ENCODE measurements around the gene ASRGL1.

ASRGL1 gene

DNA sequence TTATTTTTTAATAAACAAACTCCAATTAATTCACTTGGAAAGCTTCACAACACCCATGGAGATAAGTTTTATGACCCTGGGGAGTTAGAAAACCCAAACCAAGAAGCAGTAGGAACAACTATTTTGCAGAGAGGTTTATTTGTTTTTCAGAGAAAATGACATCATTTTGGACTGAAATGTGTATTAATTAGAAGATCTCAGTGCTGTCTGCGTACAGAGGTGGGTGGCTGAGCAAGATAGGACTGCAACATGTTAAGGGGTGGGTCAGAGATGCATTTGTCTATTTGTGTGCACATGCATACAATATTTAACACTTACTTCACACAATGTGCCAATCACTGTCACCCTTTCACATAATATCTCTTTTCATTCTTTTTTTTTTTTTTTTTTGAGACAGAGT is 82.7 kb downstream of the ASRGL1 start:
- H3F3A ChIP-seq (ENCODE audit: insufficient read depth): no peaks in the 10 kb centered on the region
- no peaks in the 10 kb centered on the region for H4K20me1 ChIP-seq (ENCODE audit: low read depth, low read length)
- no peak overlapping the region for H3K4me3 ChIP-seq (ENCODE audit: insufficient read depth, low read length, poor library complexity, severe bottlenecking)
- H3K9ac ChIP-seq (ENCODE audit: low read length): no peak overlapping the region
- no peaks in the 10 kb centered on the region for H3K79me2 ChIP-seq (ENCODE audit: insufficient read depth, low read length)
- no peaks in the 10 kb centered on the region for H3K36me3 ChIP-seq (ENCODE audit: low read length)
- no peak overlapping the region for H3K4me2 ChIP-seq (ENCODE audit: low read depth, low read length, poor library complexity, severe bottlenecking)
- no peaks in the 10 kb centered on the region for H3K9me2 ChIP-seq (replicated peaks; ENCODE audit: insufficient read depth, low read length)
- TF ChIP-seq EZH2phosphoT487 (conservative IDR thresholded peaks at IDR 0.05; ENCODE audit: low read length): no peak
- TF ChIP-seq, protein P1, sequence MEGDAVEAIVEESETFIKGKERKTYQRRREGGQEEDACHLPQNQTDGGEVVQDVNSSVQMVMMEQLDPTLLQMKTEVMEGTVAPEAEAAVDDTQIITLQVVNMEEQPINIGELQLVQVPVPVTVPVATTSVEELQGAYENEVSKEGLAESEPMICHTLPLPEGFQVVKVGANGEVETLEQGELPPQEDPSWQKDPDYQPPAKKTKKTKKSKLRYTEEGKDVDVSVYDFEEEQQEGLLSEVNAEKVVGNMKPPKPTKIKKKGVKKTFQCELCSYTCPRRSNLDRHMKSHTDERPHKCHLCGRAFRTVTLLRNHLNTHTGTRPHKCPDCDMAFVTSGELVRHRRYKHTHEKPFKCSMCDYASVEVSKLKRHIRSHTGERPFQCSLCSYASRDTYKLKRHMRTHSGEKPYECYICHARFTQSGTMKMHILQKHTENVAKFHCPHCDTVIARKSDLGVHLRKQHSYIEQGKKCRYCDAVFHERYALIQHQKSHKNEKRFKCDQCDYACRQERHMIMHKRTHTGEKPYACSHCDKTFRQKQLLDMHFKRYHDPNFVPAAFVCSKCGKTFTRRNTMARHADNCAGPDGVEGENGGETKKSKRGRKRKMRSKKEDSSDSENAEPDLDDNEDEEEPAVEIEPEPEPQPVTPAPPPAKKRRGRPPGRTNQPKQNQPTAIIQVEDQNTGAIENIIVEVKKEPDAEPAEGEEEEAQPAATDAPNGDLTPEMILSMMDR (IDR thresholded peaks at IDR 0.05; ENCODE audit: insufficient read depth, low read length, poor library complexity, severe bottlenecking): no peak
- no peak overlapping the region for H3K27ac ChIP-seq (ENCODE audit: low read depth, low read length)
- no peak overlapping the region for H2AFZ ChIP-seq (ENCODE audit: low read depth, low read length, severe bottlenecking)
- no peaks in the 10 kb centered on the region for H3K27me3 ChIP-seq (ENCODE audit: low read length)
- H3K9me3 ChIP-seq (ENCODE audit: insufficient read depth, low read length): no peaks in the 10 kb centered on the region

- Histone ChIP-seq H2AFZ (ENCODE audit: low read depth, low read length, severe bottlenecking) (no peak overlapping the region), H3K27me3 (ENCODE audit: low read length) (no peaks in the 10 kb centered on the region), H3K4me3 (ENCODE audit: insufficient read depth, low read length, poor library complexity, severe bottlenecking) (no peak overlapping the region), H3F3A (ENCODE audit: insufficient read depth) (no peaks in the 10 kb centered on the region), H3K27ac (ENCODE audit: low read depth, low read length) (no peak overlapping the region), H3K9me2 (replicated peaks; ENCODE audit: insufficient read depth, low read length) (no peaks in the 10 kb centered on the region), H3K79me2 (ENCODE audit: insufficient read depth, low read length) (no peaks in the 10 kb centered on the region), H3K4me2 (ENCODE audit: low read depth, low read length, poor library complexity, severe bottlenecking) (no peak overlapping the region), H4K20me1 (ENCODE audit: low read depth, low read length) (no peaks in the 10 kb centered on the region), H3K36me3 (ENCODE audit: low read length) (no peaks in the 10 kb centered on the region), H3K9me3 (ENCODE audit: insufficient read depth, low read length) (no peaks in the 10 kb centered on the region), H3K9ac (ENCODE audit: low read length) (no peak overlapping the region)
- TF ChIP-seq EZH2phosphoT487 (conservative IDR thresholded peaks at IDR 0.05; ENCODE audit: low read length): no peak
- TF ChIP-seq, protein P1 (IDR thresholded peaks at IDR 0.05; ENCODE audit: insufficient read depth, low read length, poor library complexity, severe bottlenecking): no peak
Observed at GRCh38 chr11:62420882-62421281, 83.6 kb downstream of the ASRGL1 start.

DNA sequence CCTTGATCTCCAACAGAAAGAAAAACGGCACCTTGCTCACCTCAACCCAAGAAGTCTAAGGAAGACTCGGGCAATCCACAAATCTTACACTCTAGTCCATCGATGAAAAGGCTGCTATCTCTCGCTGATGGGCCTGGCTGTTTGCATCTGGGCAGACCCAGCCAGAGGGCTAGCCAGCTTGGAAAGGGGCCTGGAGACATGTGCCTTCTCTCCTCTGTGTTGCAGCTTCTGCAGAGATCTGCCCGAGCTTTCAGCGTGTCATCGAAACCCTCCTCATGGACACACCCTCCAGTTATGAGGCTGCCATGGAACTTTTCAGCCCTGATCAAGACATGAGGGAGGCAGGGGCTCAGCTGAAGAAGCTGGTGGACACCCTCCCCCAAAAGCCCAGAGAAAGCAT is 84.7 kb downstream of the ASRGL1 start:
- no peaks in the 10 kb centered on the region for H3K9me3 ChIP-seq (ENCODE audit: insufficient read depth, low read length)
- H3F3A ChIP-seq (ENCODE audit: insufficient read depth): no peaks in the 10 kb centered on the region
- no peaks in the 10 kb centered on the region for H3K27me3 ChIP-seq (ENCODE audit: low read length)
- no peak overlapping the region for H3K4me2 ChIP-seq (ENCODE audit: low read depth, low read length, poor library complexity, severe bottlenecking)
- TF ChIP-seq EZH2phosphoT487 (conservative IDR thresholded peaks at IDR 0.05; ENCODE audit: low read length): no peak
- TF ChIP-seq, protein P1 (IDR thresholded peaks at IDR 0.05; ENCODE audit: insufficient read depth, low read length, poor library complexity, severe bottlenecking): no peak
- no peaks in the 10 kb centered on the region for H3K9me2 ChIP-seq (replicated peaks; ENCODE audit: insufficient read depth, low read length)
- H4K20me1 ChIP-seq (ENCODE audit: low read depth, low read length): no peaks in the 10 kb centered on the region
- no peak overlapping the region for H3K27ac ChIP-seq (ENCODE audit: low read depth, low read length)
- no peaks in the 10 kb centered on the region for H3K36me3 ChIP-seq (ENCODE audit: low read length)
- no peak overlapping the region for H2AFZ ChIP-seq (ENCODE audit: low read depth, low read length, severe bottlenecking)
- H3K79me2 ChIP-seq (ENCODE audit: insufficient read depth, low read length): no peaks in the 10 kb centered on the region
- H3K9ac ChIP-seq (ENCODE audit: low read length): no peak overlapping the region
- H3K4me3 ChIP-seq (ENCODE audit: insufficient read depth, low read length, poor library complexity, severe bottlenecking): no peak overlapping the region

Measured in SU-DHL-6 (cell line).